ENCODE data around the gene PSMA5.
"Not testable (repeated sequence)": the region's sequence is repeated elsewhere in the genome, so short reads cannot be mapped to it uniquely, and the experiment has no call there.

PSMA5 gene

GRCh38 chr1:109392037-109392787, 34.0 kb downstream of the PSMA5 start:
- DNase-seq (ENCODE audit: low spot score), result no peak

GRCh38 chr1:109391626-109392025, 34.6 kb downstream of the PSMA5 start:
- DNase-seq (ENCODE audit: low spot score), result no peak

GRCh38 chr1:109391157-109391556, 35.1 kb downstream of the PSMA5 start:
- DNase-seq (ENCODE audit: low spot score), result no peak

GRCh38 chr1:109389638-109390341, 36.5 kb downstream of the PSMA5 start:
- no peak for DNase-seq (ENCODE audit: low spot score)

GRCh38 chr1:109388884-109389637, 37.2 kb downstream of the PSMA5 start:
- no peak for DNase-seq (ENCODE audit: low spot score)

GRCh38 chr1:109388208-109388711, 38.0 kb downstream of the PSMA5 start:
- no peak for DNase-seq (ENCODE audit: low spot score)

- no peak for DNase-seq (ENCODE audit: low spot score)
Observed at GRCh38 chr1:109386054-109386717, 40.1 kb downstream of the PSMA5 start.

- DNase-seq (ENCODE audit: low spot score), result peak; percentile 57
Observed at GRCh38 chr1:109385417-109385816, 40.8 kb downstream of the PSMA5 start.

GRCh38 chr1:109383854-109384253, 42.4 kb downstream of the PSMA5 start:
- DNase-seq (ENCODE audit: low spot score), result no peak

- DNase-seq (ENCODE audit: low spot score), result no peak
Observed at GRCh38 chr1:109383087-109383779, 43.0 kb downstream of the PSMA5 start.

GRCh38 chr1:109381573-109381972, 44.7 kb downstream of the PSMA5 start:
- DNase-seq (ENCODE audit: low spot score), result no peak

- no peak for DNase-seq (ENCODE audit: low spot score)
Observed at GRCh38 chr1:109379907-109380306, 46.3 kb downstream of the PSMA5 start.

- DNase-seq (ENCODE audit: low spot score), result no peak
Observed at GRCh38 chr1:109379422-109379821, 46.8 kb downstream of the PSMA5 start.

GRCh38 chr1:109377698-109378097, 48.5 kb downstream of the PSMA5 start:
- DNase-seq (ENCODE audit: low spot score), result no peak

GRCh38 chr1:109373696-109374095, 52.6 kb downstream of the PSMA5 start:
- DNase-seq (ENCODE audit: low spot score), result not testable (repeated sequence)

- DNase-seq (ENCODE audit: low spot score), result no peak
Observed at GRCh38 chr1:109373126-109373525, 53.1 kb downstream of the PSMA5 start.

GRCh38 chr1:109372281-109372680, 54.0 kb downstream of the PSMA5 start:
- DNase-seq (ENCODE audit: low spot score), result no peak

GRCh38 chr1:109371341-109371739, 54.9 kb downstream of the PSMA5 start:
- DNase-seq (ENCODE audit: low spot score), result no peak

GRCh38 chr1:109370712-109371340, 55.4 kb downstream of the PSMA5 start:
- no peak for DNase-seq (ENCODE audit: low spot score)

- DNase-seq (ENCODE audit: low spot score), result no peak
Observed at GRCh38 chr1:109369167-109369746, 57.0 kb downstream of the PSMA5 start.

- peak; percentile 25 for DNase-seq (ENCODE audit: low spot score)
Observed at GRCh38 chr1:109368464-109368863, 57.8 kb downstream of the PSMA5 start.

Measured in D341Med (cell line).